Fibroblast of peridontal ligament (primary cell): Measurements from ENCODE around the gene ACBD4.
A peak's percentile ranks its signal among the peaks of the same experiment; 100 is the strongest.
"Not testable (repeated sequence)": the region's sequence is repeated elsewhere in the genome, so short reads cannot be mapped to it uniquely, and the experiment has no call there.

ENCODE experiments used
- DNase-seq: peaks from one replicate; pipeline ENCODE4 v3.0.0-alpha.2; 2010; ENCODE audit errors: extremely low read depth

ACBD4 gene

DNA sequence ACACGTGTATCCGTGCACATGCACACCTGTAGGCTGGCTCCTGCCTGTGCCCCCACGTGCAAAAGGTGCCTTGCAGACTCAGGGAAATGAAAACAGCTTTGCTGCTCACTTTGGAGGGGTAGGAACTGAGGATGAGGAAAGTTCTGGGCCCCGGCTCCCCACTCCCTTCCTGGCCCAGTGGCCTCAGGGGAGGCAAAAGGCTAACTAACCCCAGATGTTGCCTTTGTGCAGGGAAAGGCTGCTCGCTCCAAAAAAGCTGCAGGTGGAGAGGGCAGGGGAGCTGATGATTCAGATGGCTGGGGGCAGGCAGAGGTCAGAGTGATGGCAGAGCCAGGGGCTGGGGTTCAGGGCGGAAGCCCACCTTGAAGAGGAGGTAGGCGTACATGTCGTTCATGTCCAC is 15.5 kb upstream of the ACBD4 start:
- DNase-seq, result peak; percentile 57

DNA sequence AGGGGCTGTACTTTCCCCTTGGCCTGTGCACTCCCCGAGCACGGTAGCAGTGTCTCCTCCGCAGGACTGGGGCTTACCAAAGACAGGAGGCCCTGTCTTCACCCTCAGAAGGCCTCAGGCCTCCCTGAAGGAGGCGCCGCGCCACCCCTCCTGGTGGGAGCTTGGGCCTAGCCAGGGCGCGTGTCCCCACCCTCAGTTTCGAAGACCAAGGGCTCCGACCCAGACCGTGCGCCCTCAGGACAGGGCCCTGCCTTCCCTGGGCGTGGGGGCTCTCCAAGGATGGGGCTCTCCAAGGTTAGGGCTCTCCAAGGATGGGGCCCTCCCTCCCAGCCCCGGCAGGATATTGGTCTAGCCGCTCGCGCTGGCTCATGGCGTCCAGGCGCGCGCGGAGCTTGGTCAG is 14.9 kb upstream of the ACBD4 start:
- no peak for DNase-seq

DNA sequence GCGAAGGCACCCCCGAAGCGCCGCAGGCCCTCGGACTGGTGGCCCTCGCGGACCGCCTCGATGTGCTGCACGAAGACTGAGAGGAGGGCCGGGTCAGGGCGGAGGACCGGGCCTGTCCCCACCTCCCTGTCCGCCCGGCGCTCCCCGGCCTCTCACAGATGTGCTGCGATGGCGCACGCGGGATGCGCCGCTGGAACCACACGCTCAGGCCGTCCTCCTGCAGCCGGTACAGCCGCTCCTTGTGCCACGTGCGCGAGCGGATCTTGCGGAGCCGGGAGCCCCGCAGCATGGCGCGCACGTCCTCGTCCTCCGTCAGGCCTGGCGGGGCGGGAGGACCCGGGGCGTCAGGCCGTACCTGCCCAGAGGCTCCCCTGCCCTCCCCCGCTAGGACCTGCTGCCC is 14.4 kb upstream of the ACBD4 start:
- DNase-seq, result no peak

DNA sequence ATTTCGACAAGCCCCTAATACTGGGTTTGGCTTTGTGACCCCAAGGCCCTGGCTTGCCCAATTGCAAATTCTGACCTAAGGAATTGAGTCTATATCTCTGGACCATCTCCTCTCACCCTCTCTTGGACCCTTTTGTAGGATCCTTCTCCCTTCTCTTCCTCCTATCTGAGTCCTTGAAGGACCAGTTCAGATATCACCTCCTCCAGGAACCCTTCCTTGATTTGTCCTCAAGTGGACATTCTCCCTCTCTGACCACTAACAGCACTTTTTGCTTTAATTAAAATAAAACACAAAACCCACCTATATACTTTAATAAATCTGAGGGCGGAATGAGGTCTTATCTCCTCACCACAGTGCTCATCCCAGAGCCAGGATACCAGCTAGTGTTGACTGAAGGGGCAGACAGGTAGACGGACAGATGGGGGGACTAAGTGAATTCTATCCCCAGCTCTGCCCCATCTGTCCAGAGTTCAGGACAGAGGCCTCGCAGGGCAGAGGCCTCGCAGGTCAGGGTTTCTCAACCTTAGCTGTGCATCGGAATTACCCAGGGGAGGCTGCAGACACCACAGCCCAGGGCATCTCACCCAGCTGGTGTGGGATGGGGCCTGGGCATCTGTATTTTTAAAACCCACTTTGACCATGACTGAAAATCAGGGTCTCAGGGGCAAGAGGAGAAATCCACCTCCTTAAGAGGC is 12.3 kb upstream of the ACBD4 start:
- DNase-seq, result no peak

DNA sequence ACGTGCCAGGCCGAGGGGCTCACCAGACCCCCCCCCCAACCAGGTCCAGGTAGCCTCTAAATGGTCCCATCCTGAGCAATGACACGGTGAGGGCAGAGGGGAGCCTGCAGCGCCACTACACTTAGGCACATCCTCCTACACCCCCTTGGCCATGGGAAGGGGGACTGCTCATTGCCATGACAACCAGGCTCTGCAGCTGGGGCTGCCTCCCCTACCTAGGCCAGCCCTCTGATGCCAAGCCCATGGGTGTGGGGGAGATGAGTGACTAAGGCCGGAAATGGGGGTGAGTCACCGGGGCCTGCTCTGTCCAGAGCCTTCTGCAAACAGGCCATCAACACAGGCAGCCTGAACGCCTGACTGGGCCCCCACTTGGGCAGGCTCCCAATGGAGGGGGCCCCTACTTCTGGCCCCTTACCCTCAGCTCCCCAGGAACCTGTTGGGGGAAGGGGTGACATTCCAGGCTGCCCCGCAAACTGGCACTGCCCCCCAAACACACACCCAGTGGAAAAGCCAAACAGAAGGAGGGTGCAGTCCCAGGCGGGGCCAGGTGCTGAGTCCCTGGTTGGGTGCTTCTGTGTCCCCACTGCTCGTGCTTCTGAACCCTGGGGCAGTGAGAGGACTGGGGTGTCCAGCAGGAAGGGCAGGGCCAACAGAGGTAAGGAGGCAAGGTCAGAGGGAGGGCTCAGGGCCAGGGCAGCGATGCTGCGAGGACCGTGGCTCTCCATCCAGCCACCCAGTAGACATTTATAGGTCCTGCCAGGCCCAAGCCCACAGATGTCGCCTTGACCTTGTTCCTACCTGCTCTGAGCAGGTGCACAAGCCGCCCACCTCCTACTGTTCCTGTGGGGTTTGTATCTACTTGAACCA is 11.3 kb upstream of the ACBD4 start:
- DNase-seq, result peak; percentile 73

DNA sequence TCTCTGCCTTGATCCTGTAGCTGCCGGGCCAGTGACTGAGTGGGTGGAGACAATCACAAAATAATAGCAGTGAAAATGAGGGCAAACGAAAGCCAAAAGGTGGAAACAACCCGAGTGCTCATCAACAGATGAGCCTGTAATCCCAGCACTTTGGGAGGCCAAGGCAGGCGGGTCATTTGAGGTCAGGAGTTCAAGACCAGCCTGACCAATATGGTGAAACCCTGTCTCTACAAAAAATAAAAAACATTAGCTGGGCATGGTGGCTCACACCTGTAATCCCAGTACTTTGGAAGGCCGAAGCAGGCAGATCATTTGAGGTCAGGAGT is 10.7 kb upstream of the ACBD4 start:
- DNase-seq, result not testable (repeated sequence)

DNA sequence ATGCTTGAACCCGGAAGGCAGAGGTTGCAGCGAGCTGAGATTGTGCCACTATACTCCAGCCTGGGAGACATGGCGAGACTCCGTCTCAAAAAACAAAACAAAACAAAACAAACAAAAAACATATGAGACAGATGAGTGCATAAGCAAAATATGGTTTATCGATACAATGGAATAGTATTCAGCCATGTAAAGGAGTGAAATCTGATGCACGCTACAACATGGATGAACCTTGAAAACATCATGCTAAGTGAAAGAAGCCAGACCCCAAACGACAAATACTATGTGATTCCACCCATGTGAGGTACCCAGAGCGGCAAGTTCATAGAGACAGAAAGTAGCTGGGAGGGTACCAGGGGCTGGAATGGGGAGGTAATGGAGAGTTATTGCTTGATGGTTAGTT is 10.0 kb upstream of the ACBD4 start:
- DNase-seq, result no peak

DNA sequence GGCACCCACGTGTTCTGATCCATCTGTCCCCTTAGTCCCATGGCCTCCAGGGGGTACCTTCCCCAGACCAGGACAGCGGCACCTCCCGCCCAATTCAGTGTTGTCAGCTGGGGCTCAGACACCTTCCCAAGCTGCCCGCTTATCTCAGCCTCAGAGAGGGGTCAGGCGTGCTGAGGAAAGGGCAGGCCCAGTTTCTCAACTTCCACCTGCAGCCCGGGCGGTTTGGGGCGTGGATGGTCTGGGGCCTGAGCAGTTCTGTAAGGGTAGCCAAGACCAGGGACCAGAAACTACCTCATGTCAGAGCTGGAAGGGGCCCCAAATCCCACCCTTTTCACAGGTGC is 8.3 kb upstream of the ACBD4 start:
- DNase-seq, result no peak

DNA sequence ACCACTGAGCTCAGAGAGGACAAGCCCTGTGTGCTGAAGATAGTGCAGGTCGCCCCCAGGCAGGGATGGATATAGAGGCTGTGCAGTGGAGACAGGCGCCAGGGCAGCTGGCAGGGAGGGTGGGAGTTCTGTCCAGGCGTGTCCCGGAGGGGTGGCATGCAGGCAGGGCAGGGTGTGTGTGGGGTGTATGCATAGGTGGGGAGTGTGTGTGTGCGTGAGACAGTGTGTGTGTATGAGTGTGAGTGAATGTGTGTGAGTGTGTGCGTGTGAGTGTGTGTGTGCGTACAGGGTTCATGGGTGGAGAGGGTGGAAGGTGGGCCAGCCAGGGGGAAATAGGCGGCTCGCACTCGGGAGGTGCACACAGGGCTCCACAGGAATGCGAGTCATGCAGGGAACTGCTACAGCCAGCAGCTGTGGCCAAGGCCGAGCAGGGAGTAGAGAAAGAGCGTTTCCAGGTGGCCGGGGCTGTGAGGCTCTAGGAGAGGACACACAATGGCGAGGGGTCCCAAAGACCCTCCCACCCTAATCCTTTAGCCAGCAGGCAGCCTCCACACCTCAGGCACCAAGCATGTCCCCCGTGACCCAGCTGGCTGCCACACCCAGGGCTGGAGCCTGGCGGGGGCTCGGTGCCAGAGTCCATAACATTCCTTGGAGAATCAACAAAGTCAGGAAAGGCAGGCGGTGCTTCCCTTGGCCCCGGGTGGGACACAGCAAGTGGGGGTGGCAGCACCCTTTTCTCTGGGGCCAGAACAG is 7.8 kb upstream of the ACBD4 start:
- no peak for DNase-seq

DNA sequence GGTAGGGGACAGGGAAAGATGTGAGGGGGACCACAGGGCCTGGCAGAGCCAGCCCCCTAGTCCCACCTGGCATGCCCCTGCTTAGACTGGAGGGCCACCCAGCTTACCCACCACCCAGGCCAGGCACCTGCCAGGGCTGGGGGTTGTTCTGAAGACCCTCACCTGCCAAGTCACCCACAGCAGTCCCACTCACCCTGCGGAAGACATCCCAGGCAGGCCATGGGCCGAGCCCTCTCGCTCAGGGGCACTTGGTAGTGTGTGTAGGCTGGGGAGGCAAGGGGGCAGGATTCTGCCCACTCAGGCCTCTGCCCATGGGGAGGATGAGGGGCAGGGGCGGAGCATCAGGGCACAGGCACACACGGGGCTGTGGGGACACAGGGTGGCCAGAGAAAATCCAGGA is 7.2 kb upstream of the ACBD4 start:
- no peak for DNase-seq

DNA sequence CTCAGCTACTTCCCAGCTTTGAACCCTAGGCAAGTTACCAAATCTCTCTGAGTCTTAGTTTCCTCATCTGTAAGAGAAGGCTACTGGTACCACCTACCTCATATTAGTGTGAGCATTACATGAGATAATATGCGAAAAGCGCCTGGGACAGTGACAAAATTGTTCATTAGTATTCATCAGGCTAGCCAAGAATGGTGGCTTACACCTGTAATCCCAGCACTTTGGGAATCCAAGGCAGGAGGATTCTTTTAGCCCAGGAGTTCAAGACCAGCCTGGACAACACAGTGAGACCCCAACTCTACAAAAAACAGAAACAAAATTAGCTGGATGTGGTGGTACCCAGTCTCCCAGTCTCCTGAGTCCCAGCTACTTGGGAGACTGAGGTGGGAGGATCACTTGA is 6.5 kb upstream of the ACBD4 start:
- no peak for DNase-seq

DNA sequence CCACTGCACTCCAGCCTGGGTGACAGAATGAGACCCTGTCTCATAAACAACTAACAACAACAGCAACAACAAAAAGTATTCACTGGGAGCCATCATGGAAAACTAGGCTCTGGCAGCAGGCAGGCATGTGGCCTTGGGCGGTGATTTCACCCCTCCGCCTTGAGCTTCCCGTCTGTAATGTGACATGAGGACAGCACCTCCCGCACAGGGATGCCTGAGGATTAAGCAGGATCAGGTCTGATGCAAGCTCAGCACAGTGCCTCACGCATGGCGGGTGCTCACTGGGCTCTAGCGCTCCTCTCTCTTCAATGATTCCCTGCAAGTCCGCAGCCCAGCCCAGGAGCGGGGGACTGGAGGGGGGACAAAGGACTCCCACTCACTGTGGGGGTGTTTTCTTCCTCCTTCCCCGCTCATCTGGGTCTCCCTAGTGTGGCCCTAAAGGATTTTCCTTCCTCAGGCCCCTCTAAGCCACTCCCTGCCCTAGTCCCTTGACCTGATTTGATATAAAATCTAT is 6.0 kb upstream of the ACBD4 start:
- DNase-seq, result no peak

DNA sequence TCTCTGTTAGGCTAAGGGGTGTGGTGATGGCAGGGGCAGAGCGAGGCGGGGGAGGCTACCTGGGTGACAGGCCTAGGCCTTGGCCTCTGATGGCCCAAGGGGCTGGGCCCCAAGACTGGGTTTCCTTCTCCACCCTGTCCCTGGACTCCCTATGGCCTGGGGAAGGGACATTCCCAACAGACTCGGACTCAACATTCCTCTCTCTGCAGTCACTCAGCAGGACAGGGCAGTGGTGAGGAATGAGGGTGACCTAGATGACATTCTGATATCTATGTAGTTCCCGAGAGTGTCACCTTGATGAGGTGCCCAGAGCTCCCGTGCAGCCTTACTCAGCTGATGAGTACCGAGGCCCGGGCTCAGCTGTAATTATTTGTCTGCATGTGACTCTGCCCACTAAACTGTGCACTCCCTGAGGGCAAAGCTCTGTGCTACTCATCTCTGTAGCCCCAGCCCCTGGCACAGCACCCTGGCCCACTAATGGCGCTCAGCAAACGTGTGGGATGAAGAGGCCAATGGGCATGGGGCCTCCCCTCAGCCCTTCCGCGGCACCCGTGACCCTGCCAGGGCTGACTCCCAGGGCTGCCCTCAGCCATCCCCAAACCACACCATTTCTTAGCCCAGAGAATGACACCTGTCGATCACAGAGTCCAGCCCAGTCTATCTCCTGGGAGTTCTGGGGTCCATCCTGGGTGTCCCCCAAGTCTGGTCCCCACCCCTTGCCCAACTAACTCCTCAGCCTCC is 5.4 kb upstream of the ACBD4 start:
- DNase-seq, result no peak

DNA sequence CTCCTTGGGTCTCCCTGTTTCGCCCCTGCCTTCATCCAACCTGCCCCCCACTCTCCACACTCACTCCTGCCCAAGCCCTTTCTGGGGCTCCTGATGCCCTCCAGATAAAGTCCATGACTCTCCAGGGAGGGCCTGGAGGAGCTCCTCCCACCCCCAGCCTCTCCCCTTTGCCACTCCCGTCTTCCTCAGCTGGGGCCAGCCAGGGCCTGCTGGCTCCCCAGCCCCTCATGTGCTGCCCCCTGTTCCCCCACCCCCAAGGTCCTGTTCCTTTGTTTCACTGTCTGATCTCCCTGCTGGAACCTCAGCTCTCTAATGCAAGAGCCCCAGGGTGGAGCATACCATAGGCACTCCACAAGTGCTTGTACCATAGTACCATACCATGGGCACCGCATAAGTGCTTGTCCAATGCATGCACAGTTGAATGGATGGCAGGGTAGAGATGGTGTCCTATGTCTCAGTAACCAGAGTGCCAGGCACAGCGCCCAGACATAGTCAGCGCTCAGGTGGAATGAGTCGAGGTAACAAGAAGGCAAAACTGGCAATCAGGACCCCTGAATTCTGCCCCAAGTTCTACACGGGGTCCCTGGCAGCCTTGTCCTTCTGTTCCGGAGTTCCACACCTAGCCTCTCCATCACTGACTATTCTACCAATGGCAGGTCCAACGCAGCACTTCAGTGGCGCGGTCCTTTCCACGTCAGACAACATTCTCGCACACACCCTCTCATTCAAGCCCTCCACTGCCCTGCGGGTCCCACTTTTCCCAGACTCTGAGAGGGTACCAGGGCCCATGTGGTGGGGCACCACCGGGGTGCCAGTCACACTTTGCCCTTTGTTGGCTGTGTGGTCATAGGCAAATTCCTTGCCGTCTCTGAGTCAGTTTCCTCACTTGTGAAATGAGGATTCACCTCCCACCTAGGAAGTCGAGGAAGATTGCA is 4.5 kb upstream of the ACBD4 start:
- no peak for DNase-seq

DNA sequence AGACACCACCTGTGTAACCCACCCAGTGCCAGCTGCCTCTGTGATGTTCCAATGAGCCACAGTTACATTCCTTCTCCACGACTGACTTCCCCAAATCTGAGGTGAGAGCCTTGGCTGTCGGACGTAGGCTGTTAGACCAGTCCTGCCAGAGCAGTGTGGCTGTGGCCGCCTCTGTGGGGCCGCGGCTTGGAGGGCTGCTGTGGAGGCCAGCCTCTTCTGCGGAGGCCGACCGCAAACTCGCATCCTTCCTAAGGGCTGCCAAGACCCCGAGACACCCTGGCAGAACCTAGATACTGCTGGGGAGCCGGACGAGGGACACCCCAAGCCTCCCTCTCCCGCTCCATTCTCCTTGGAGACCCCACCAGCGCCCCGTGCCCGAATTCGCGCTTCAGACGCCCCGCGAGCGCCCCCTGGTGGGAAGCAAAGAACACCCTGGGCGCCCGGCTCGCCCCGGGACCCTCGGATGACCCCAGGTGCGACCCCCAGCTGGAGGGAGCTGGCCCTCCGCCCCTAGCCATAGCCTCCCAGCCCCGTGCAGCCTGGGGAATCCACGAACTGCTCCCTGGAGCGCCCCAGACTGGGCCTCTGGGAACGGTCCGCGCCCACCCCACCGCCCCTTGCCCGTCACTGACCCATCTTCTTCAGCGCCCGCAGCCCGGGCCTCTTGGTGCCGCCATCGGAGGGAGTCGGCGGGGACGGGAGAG is 3.7 kb upstream of the ACBD4 start:
- DNase-seq, result no peak

DNA sequence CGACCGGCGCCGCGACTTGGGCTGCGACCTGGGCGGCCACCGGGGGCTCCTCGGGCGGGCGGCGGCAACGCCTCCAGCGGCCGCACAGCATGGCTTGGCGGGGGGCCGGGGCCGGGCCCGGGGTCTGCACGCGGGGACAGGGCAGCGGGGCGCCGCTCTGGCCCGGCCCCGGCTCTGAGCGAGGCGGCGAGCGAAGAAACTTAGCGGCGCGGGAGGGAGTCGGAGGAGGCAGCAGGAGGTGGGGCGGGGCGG is 3.2 kb upstream of the ACBD4 start, which contains the start of gene PLCD3:
PLCD3 (minus strand) TSS at position 196 of the 252 bp plus-strand sequence; CDS start at position 91, 105 bp downstream.
- no peak for DNase-seq

DNA sequence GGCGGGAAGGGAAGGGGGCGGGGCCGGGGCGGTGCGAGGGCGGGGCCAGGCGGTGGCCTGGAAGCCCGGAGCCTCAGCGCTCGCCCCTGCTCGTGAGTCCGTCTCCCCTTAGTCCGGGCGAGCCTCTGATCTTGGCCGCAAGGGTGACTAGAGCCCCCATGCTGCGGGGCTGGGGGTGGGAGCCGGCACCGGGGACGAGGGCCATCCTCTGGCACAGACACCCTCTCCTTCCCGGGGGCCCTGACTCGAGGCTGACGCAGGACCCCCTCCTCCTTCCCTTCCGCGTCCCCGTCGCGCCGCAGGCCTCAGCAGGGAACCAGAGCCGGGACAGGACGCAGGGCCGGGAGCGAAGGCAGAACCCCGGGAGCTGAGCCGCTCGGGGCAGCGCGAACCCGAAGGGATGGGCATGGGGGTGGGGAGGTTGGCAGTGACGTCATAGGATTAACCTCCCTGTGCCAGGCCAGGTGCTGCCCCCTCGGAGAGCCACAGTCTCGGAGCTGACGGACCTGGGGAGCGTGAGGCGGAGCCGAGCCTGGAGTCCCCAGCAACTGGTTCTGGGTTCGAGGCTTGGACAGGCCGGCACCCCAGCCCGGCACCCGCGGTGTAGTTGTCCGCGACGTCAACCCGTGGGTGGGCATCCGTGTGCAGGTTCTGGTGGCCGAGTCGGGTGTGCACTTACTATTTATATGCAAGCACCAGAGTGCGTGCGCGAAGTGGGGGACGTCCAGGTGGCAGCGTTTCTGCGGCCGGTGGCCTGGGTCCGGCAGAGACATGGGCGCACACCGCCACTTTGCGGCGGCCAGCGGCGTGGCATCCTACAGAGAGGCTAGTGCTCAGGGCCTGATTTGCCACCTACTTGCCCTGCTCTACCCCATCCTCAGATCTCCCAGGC is 2.7 kb upstream of the ACBD4 start:
- peak; percentile 65 for DNase-seq

DNA sequence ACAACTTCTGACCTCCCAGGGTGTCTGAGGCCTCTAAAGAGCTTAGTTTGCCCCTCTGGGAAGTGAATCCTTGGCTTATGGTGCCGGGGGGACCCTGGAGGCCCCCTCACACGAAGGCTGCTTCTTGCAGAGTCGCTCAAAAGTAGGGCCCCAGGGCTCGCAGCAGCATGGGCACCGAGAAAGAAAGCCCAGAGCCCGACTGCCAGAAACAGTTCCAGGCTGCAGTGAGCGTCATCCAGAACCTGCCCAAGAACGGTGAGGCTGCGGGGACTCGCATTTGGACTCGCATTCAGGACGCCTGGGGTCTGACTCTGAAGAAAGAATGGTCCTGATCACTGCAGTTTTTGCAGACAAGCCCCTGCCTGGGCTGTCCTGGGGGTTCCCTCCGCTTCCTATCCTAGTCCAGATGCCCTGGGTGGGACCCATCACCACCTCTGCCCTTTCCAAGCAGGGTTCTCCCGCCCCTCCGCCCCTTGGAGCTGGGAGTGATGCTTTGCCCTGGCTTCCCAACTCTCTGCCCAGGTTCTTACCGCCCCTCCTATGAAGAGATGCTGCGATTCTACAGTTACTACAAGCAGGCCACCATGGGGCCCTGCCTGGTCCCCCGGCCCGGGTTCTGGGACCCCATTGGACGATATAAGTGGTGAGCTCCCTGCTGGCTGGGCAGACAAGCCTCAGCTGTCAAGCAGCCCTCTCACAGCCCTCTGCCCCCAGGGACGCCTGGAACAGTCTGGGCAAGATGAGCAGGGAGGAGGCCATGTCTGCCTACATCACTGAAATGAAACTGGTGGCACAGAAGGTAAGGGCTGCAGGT is 698 bp downstream of the ACBD4 start:
- no peak for DNase-seq
